H7 (cell line): ENCODE measurements around the gene HOXD9. TPM values are rescaled to one million over a fixed set of nuclear protein-coding genes. Genes with fewer than 3 reads are reported as not detected.
A peak's percentile ranks its signal among the peaks of the same experiment; 100 is the strongest.

ENCODE experiments used
- DNase-seq: peaks from one replicate; pipeline ENCODE4 v3.0.0; 2012
- H3K27me3 ChIP-seq: 2 replicates; pipeline ENCODE4 v1.6.0; 2011; ENCODE audit warnings: mild to moderate bottlenecking, low read length; ENCODE audit not compliant: control insufficient read depth, insufficient read depth
- H3K36me3 ChIP-seq: replicated peaks from 2 replicates; pipeline ENCODE4 v1.5.1; 2011; ENCODE audit warnings: low read length; ENCODE audit not compliant: control insufficient read depth, insufficient read depth
- H3K4me3 ChIP-seq: 2 replicates; pipeline ENCODE4 v1.5.1; 2011; ENCODE audit warnings: low read depth, mild to moderate bottlenecking, control low read depth, low read length, moderate library complexity; ENCODE audit not compliant: insufficient read depth
- total RNA-seq: library from RNA; depleted of rRNA; stranded (reverse); fragments of >200 nt; shearing (Covaris generic); gene quantifications from 2 replicates; pipeline ENCODE4 v1.2.3, GENCODE V29; 2014; rRNA removed

HOXD9 gene
- 0.10 TPM in 1 of 2 replicates, not detected in the other for total RNA-seq

GRCh38 chr2:176122683-176123410 is at the start of gene HOXD9:
TSS of gene HOXD9 (plus strand) at chr2:176122719. CDS start at chr2:176122769, 50 bp downstream.
- H3K4me3 ChIP-seq: peak within 1 kb of the TSS; percentile 6; the same call in 1 of the 2 replicates
- DNase-seq: peak; percentile 86
- H3K27me3 ChIP-seq: peaks cover 100% of the 10 kb centered on the region

GRCh38 chr2:176072951-176073904 is 49.3 kb upstream of the HOXD9 start:
- no peak overlapping the region for H3K4me3 ChIP-seq
- DNase-seq: peak; percentile 50

More at GRCh38 chr2:176122683-176123410, at the start of gene HOXD9:
- no peaks in the 10 kb centered on the region for H3K36me3 ChIP-seq

DNA sequence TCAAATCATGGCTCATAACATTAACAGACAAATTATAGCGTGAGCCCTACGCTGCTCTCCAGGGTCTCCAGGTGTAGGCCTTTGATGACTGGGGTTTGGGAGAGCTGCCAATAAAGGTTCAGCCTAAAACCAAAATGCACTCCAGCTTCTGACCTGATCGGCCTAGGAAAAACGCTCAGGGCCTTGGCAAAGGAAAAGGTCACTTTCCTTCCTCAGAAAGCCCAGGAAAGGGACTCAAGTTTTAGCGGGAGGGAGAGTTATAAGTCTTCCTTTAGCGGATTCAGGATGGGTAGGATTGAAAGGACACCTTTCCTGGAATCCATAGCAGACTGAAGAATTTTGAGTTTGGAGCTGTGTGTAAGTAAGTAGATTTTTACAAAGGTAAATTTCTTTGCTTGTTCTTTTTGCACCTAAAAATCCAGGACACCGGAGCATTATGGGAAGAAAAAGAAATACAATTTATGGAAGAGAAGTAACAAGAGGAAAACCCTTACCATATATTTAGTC is 47.5 kb upstream of the HOXD9 start:
- Histone ChIP-seq H3K36me3 (no peaks in the 10 kb centered on the region), H3K27me3 (peaks cover 100% of the 10 kb centered on the region), H3K4me3 (no peak overlapping the region)
- no peak for DNase-seq

More at GRCh38 chr2:176072951-176073904, 49.3 kb upstream of the HOXD9 start:
- H3K36me3 ChIP-seq: no peaks in the 10 kb centered on the region
- H3K27me3 ChIP-seq: peaks cover 100% of the 10 kb centered on the region

GRCh38 chr2:176075481-176075880 is 47.0 kb upstream of the HOXD9 start:
- Histone ChIP-seq H3K27me3 (peaks cover 98% of the 10 kb centered on the region), H3K4me3 (no peak overlapping the region), H3K36me3 (no peaks in the 10 kb centered on the region)
- DNase-seq: no peak

GRCh38 chr2:176076063-176076462 is 46.5 kb upstream of the HOXD9 start:
- Histone ChIP-seq H3K4me3 (no peak overlapping the region), H3K36me3 (no peaks in the 10 kb centered on the region), H3K27me3 (peaks cover 98% of the 10 kb centered on the region)
- no peak for DNase-seq

DNA sequence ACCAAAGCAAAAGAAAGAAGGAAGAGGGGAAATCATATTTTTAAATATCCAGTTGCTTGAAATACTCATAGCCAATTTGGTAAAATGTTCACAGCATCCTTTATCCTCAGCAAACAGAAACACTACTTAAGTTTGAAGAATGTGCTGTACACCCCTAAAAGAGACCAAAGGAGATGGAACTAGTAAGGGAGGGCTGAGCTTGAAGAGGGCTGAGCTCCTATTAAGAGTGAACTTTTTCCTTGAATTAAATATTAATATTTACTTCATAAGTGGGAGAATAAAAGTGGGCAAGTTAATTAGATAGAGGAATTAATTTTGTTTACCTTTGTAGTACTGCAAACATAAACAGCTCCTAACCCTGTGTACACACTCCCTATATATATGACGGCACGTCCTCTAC is 45.7 kb upstream of the HOXD9 start:
- no peak for DNase-seq
- Histone ChIP-seq H3K27me3 (peaks cover 98% of the 10 kb centered on the region), H3K36me3 (no peaks in the 10 kb centered on the region), H3K4me3 (no peak overlapping the region)

GRCh38 chr2:176078541-176079284 is 43.8 kb upstream of the HOXD9 start:
- peak overlapping the region; percentile 35; the same call in 1 of the 2 replicates for H3K4me3 ChIP-seq
- peaks cover 98% of the 10 kb centered on the region for H3K27me3 ChIP-seq
- H3K36me3 ChIP-seq: no peaks in the 10 kb centered on the region
- peak; percentile 24 for DNase-seq

DNA sequence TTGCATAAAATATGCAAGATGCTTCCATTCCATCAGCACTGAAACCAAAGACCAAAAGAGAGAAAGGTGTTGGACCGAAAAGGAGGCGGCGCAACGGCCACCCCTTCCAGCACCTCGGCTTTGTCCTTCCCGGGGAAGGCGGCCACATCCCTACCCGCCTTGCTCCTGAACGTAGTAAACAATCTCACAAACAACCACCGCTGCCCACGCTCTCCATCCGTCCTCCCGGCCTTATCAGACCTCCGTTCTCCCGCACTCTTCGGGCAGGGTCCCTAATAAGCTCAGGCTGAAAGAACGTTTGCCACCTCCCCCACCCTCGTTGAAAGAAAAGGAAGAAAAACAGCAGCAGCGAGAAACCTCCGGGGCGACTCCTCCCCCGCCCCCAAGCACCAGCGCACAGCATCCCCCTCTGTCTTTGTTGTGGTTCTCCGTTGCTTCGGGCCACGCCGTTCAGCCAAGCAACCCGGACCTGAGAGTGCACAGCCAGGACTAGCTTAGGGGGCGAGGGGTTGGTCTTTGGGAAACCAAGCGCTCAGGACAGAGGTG is 43.2 kb upstream of the HOXD9 start:
- DNase-seq: peak; percentile 83
- H3K27me3 ChIP-seq: peaks cover 98% of the 10 kb centered on the region
- no peaks in the 10 kb centered on the region for H3K36me3 ChIP-seq
- H3K4me3 ChIP-seq: peak overlapping the region; percentile 35; the same call in 1 of the 2 replicates

GRCh38 chr2:176079831-176080539 is 42.5 kb upstream of the HOXD9 start:
- Histone ChIP-seq H3K4me3 (peak overlapping the region; percentile 35), H3K27me3 (peaks cover 98% of the 10 kb centered on the region), H3K36me3 (no peaks in the 10 kb centered on the region)
- peak; percentile 97 for DNase-seq

- H3K27me3 ChIP-seq: peaks cover 98% of the 10 kb centered on the region
- no peaks in the 10 kb centered on the region for H3K36me3 ChIP-seq
- H3K4me3 ChIP-seq: peak overlapping the region; percentile 33; the same call in 1 of the 2 replicates
- DNase-seq: peak; percentile 72
These were observed 41.8 kb upstream of the HOXD9 start for GRCh38 chr2:176080540-176081375.

- H3K4me3 ChIP-seq: no peak overlapping the region
- H3K27me3 ChIP-seq: peaks cover 98% of the 10 kb centered on the region
- DNase-seq: no peak
- H3K36me3 ChIP-seq: no peaks in the 10 kb centered on the region
These were observed 41.1 kb upstream of the HOXD9 start for GRCh38 chr2:176081376-176081836.

GRCh38 chr2:176081837-176082524 is 40.5 kb upstream of the HOXD9 start:
- H3K4me3 ChIP-seq: no peak overlapping the region
- DNase-seq: peak; percentile 81
- H3K36me3 ChIP-seq: no peaks in the 10 kb centered on the region
- peaks cover 98% of the 10 kb centered on the region for H3K27me3 ChIP-seq
